H9 (cell line): Measurements from ENCODE around the gene RASL12. TPM values are rescaled to one million over a fixed set of nuclear protein-coding genes. Genes with fewer than 3 reads are reported as not detected.

Experiments used
- DNase-seq: peaks from one replicate; pipeline ENCODE4 v3.0.0-alpha.2; 2017
- H2AFZ ChIP-seq: one replicate; pipeline ENCODE4 v1.6.1; 2013; ENCODE audit warnings: mild to moderate bottlenecking, low read length, control low read depth, moderate library complexity
- H2AK5ac ChIP-seq: 2 replicates; pipeline ENCODE4 v1.6.1; 2013; ENCODE audit warnings: low read length, control low read depth, mixed read lengths; ENCODE audit not compliant: insufficient read length
- H2BK120ac ChIP-seq: one replicate; pipeline ENCODE4 v1.6.1; 2013; ENCODE audit warnings: low read depth, mild to moderate bottlenecking, low read length, control low read depth, inconsistent platforms; ENCODE audit not compliant: poor library complexity, severe bottlenecking
- H2BK12ac ChIP-seq: 2 replicates; pipeline ENCODE4 v1.6.1; 2013; ENCODE audit warnings: low read length, control low read depth, mixed read lengths, low read depth; ENCODE audit not compliant: insufficient read length
- H2BK15ac ChIP-seq: 2 replicates; pipeline ENCODE4 v1.6.1; 2013; ENCODE audit warnings: low read depth, low read length, control low read depth
- H2BK20ac ChIP-seq: one replicate; pipeline ENCODE4 v1.6.1; 2013; ENCODE audit warnings: low read depth, mild to moderate bottlenecking, low read length, control low read depth, inconsistent platforms; ENCODE audit not compliant: poor library complexity, severe bottlenecking
- H2BK5ac ChIP-seq: 2 replicates; pipeline ENCODE4 v1.6.1; 2013; ENCODE audit warnings: low read length, control low read depth, mixed read lengths; ENCODE audit not compliant: insufficient read length
- H3K14ac ChIP-seq: 2 replicates; pipeline ENCODE4 v1.6.1; 2013; ENCODE audit warnings: low read length, control low read depth; ENCODE audit not compliant: insufficient read depth
- H3K18ac ChIP-seq: 2 replicates; pipeline ENCODE4 v1.6.1; 2013; ENCODE audit warnings: low read depth, mild to moderate bottlenecking, mixed read lengths, low read length, control low read depth; ENCODE audit not compliant: insufficient read length
- H3K23ac ChIP-seq: 2 replicates; pipeline ENCODE4 v1.6.1; 2013; ENCODE audit warnings: low read length, control low read depth, mixed read lengths, low read depth; ENCODE audit not compliant: insufficient read length
- H3K23me2 ChIP-seq: 2 replicates; pipeline ENCODE4 v1.6.1; 2013; ENCODE audit warnings: low read depth, mild to moderate bottlenecking, mixed read lengths, low read length, control low read depth; ENCODE audit not compliant: insufficient read length, poor library complexity, severe bottlenecking
- H3K27ac ChIP-seq: 2 replicates; pipeline ENCODE4 v1.5.1; 2013; ENCODE audit warnings: low read length, control low read depth, mixed read lengths, low read depth; ENCODE audit not compliant: insufficient read length
- H3K27me3 ChIP-seq: 2 replicates; pipeline ENCODE4 v1.6.1; 2013; ENCODE audit warnings: low read length, control low read depth, inconsistent platforms; ENCODE audit not compliant: insufficient read depth
- H3K4ac ChIP-seq: 2 replicates; pipeline ENCODE4 v1.6.1; 2013; ENCODE audit warnings: low read depth, mild to moderate bottlenecking, control low read depth, inconsistent platforms, low read length, moderate library complexity
- H3K4me1 ChIP-seq: 2 replicates; pipeline ENCODE4 v1.6.1; 2013; ENCODE audit warnings: low read length, control low read depth, inconsistent platforms; ENCODE audit not compliant: insufficient read depth
- H3K4me2 ChIP-seq: 2 replicates; pipeline ENCODE4 v1.6.1; 2013; ENCODE audit warnings: low read length, control low read depth, mixed read lengths; ENCODE audit not compliant: insufficient read length, insufficient read depth
- H3K56ac ChIP-seq: 2 replicates; pipeline ENCODE4 v1.6.1; 2013; ENCODE audit warnings: low read depth, mild to moderate bottlenecking, mixed read lengths, low read length, control low read depth; ENCODE audit not compliant: insufficient read length
- H3K79me1 ChIP-seq: 2 replicates; pipeline ENCODE4 v1.6.1; 2013; ENCODE audit warnings: low read depth, mild to moderate bottlenecking, moderate library complexity, low read length, control low read depth, inconsistent platforms; ENCODE audit not compliant: insufficient read depth, poor library complexity, severe bottlenecking
- H3K79me2 ChIP-seq: 2 replicates; pipeline ENCODE4 v1.6.1; 2013; ENCODE audit warnings: low read length, control low read depth, inconsistent platforms; ENCODE audit not compliant: insufficient read depth
- H3K9ac ChIP-seq: 2 replicates; pipeline ENCODE4 v1.6.1; 2013; ENCODE audit warnings: low read length, control low read depth, mixed read lengths; ENCODE audit not compliant: insufficient read length; ENCODE audit errors: extremely low read depth
- H3K9me3 ChIP-seq: one replicate; pipeline ENCODE4 v1.6.1; 2013; ENCODE audit warnings: low read depth, low read length, inconsistent platforms; ENCODE audit not compliant: control insufficient read depth
- H3T11ph ChIP-seq: one replicate; pipeline ENCODE4 v1.6.1; 2013; ENCODE audit warnings: mild to moderate bottlenecking, low read length, control low read depth, inconsistent platforms
- H4K20me1 ChIP-seq: one replicate; pipeline ENCODE4 v1.6.1; 2013; ENCODE audit not compliant: control insufficient read depth, insufficient read length, insufficient read depth
- H4K5ac ChIP-seq: 2 replicates; pipeline ENCODE4 v1.6.1; 2013; ENCODE audit warnings: low read depth, mild to moderate bottlenecking, mixed read lengths, low read length, control low read depth; ENCODE audit not compliant: insufficient read length
- H4K8ac ChIP-seq: replicated peaks from 2 replicates; pipeline ENCODE4 v1.6.1; 2013; ENCODE audit warnings: low read length, control low read depth, mixed read lengths, low read depth; ENCODE audit not compliant: insufficient read length
- H4K91ac ChIP-seq: 2 replicates; pipeline ENCODE4 v1.6.1; 2013; ENCODE audit warnings: low read depth, mild to moderate bottlenecking, moderate library complexity, mixed read lengths, low read length, control low read depth; ENCODE audit not compliant: insufficient read length
- H3K27ac Mint-ChIP-seq, 3 experiments: 2 replicates in 2 of 3; 3 replicates in 1 of 3; pipeline ENCODE4 v1.8.0; 2020 to 2021; ENCODE audit warnings: mixed read lengths in 3 of 3, mild to moderate bottlenecking in 1 of 3, moderate library complexity in 1 of 3
- H3K27me3 Mint-ChIP-seq: 2 replicates; pipeline ENCODE4 v1.8.0; 2021; ENCODE audit warnings: low read depth, mild to moderate bottlenecking, moderate library complexity, mixed read lengths
- H3K36me3 Mint-ChIP-seq, 3 experiments: 2 replicates in 2 of 3; 3 replicates in 1 of 3; pipeline ENCODE4 v1.8.0; 2020 to 2021; ENCODE audit warnings: low read depth in 3 of 3, mixed read lengths in 3 of 3; ENCODE audit not compliant: insufficient read depth in 1 of 3
- H3K4me1 Mint-ChIP-seq, 2 experiments: 2 replicates each; pipeline ENCODE4 v1.8.0; 2020; ENCODE audit warnings: mixed read lengths in 2 of 2
- H3K4me3 Mint-ChIP-seq, 2 experiments: 2 replicates in 1 of 2; 3 replicates in 1 of 2; pipeline ENCODE4 v1.8.0; 2020 to 2021; ENCODE audit warnings: mild to moderate bottlenecking in 2 of 2, mixed read lengths in 2 of 2, moderate library complexity in 1 of 2
- H3K9me3 Mint-ChIP-seq, 2 experiments: 2 replicates in 1 of 2; 3 replicates in 1 of 2; pipeline ENCODE4 v1.8.0; 2020; ENCODE audit warnings: mild to moderate bottlenecking in 2 of 2, mixed read lengths in 2 of 2, moderate library complexity in 1 of 2
- WGBS: extraction: QIAGEN DNeasy Blood & Tissue Kit; methylation state at CpG from one replicate; pipeline ENCODE4 v1.1.7; 2013; ENCODE audit warnings: missing lambda C conversion rate, low lambda C conversion rate, mixed read lengths; ENCODE audit not compliant: insufficient read length; ENCODE audit errors: extremely low coverage; 5-methylcytosine and 5-hydroxymethylcytosine counted together
- total RNA-seq: library from RNA; stranded (reverse); gene quantifications from 2 replicates; pipeline ENCODE4 v1.2.1, GENCODE V29; 2021
- TF ChIP-seq, protein P1 (sequence below): fragments of 200-600 bp; sonication (generic); conservative IDR thresholded peaks from 3 replicates; pipeline ENCODE4 v1.8.0; 2021; ENCODE audit warnings: antibody characterized with exemption, mild to moderate bottlenecking

RASL12 gene
- total RNA-seq, 1 experiment from 2014 or later, result 7.5 TPM

DNA sequence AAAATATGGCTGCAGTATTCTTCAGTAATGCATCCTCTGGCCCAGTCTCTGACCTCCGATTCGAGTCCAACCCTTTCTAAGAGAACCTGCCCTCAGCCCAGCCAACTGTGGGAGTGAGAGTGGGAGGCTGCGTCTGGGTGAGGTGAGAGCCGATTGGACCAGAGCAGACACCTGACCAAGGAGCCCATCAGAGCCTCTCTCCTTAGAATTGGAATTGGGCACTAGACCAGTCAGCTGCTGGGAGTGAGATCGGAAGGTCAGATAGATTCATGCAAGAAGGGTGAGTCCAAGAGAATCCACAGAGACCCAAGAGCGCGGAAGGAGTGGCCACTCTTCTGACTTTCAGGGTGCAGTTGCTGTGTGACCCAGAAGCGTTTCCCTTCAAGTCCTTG is 10.2 kb downstream of the RASL12 start:
- H3K4ac ChIP-seq, result no peak overlapping the region
- no peaks in the 10 kb centered on the region for H3K4me1 ChIP-seq
- H3K79me1 ChIP-seq, result no peaks in the 10 kb centered on the region
- no peaks in the 10 kb centered on the region for H3K4me1 Mint-ChIP-seq
- H4K91ac ChIP-seq, result no peak overlapping the region
- TF ChIP-seq, protein P1, sequence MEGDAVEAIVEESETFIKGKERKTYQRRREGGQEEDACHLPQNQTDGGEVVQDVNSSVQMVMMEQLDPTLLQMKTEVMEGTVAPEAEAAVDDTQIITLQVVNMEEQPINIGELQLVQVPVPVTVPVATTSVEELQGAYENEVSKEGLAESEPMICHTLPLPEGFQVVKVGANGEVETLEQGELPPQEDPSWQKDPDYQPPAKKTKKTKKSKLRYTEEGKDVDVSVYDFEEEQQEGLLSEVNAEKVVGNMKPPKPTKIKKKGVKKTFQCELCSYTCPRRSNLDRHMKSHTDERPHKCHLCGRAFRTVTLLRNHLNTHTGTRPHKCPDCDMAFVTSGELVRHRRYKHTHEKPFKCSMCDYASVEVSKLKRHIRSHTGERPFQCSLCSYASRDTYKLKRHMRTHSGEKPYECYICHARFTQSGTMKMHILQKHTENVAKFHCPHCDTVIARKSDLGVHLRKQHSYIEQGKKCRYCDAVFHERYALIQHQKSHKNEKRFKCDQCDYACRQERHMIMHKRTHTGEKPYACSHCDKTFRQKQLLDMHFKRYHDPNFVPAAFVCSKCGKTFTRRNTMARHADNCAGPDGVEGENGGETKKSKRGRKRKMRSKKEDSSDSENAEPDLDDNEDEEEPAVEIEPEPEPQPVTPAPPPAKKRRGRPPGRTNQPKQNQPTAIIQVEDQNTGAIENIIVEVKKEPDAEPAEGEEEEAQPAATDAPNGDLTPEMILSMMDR, result no peak
- H2AK5ac ChIP-seq, result no peak overlapping the region
- no peaks in the 10 kb centered on the region for H3K23me2 ChIP-seq
- no peaks in the 10 kb centered on the region for H3K9me3 ChIP-seq
- no peak overlapping the region for H4K5ac ChIP-seq
- no peaks in the 10 kb centered on the region for H3K27me3 Mint-ChIP-seq
- no peak overlapping the region for H3K9ac ChIP-seq
- no peaks in the 10 kb centered on the region for H3K9me3 Mint-ChIP-seq
- H3K36me3 Mint-ChIP-seq, result peaks cover 0 to 6% (median 4%) of the 10 kb centered on the region in 3 experiments; a peak in 3 of 7 replicates
- H4K8ac ChIP-seq, result no peak overlapping the region
- no peak overlapping the region for H3K23ac ChIP-seq
- no peak overlapping the region for H2BK12ac ChIP-seq
- no peak overlapping the region for H2BK5ac ChIP-seq
- H3K79me2 ChIP-seq, result no peaks in the 10 kb centered on the region
- no peak overlapping the region for H3T11ph ChIP-seq
- no CpG with 5 or more reads among the region's 8 CpGs for WGBS
- H3K14ac ChIP-seq, result no peak overlapping the region
- H3K18ac ChIP-seq, result no peak overlapping the region
- no peak overlapping the region for H2AFZ ChIP-seq
- H2BK15ac ChIP-seq, result no peak overlapping the region
- no peak overlapping the region for H3K4me2 ChIP-seq
- no peak overlapping the region for H3K27ac Mint-ChIP-seq
- no peaks in the 10 kb centered on the region for H3K27me3 ChIP-seq
- no peaks in the 10 kb centered on the region for H4K20me1 ChIP-seq
- no peak overlapping the region for H3K56ac ChIP-seq
- no peak overlapping the region for H3K27ac ChIP-seq
- no peak for DNase-seq
- H3K4me3 Mint-ChIP-seq, result no peak overlapping the region
- no peak overlapping the region for H2BK20ac ChIP-seq
- H2BK120ac ChIP-seq, result no peak overlapping the region
